HG02571 (cell line): ENCODE data around the gene TNF.
A peak's percentile ranks its signal among the peaks of the same experiment; 100 is the strongest.
"Not testable (repeated sequence)": the region's sequence is repeated elsewhere in the genome, so short reads cannot be mapped to it uniquely, and the experiment has no call there.

Experiments used
- ATAC-seq: cut with Tn5 transposase; IDR thresholded peaks from one replicate; pipeline ENCODE4 v1.9.1; 2021; ENCODE audit warnings: mild to moderate bottlenecking, moderate library complexity; ENCODE audit not compliant: unreplicated experiment

The TNF gene

GRCh38 chr6:31543639-31544038 is 31.7 kb upstream of the TNF start:
- ATAC-seq, result no peak

GRCh38 chr6:31544676-31545075 is 30.7 kb upstream of the TNF start:
- ATAC-seq, result no peak

GRCh38 chr6:31545291-31545690 is 30.1 kb upstream of the TNF start:
- ATAC-seq, result no peak

- no peak for ATAC-seq
These were observed 28.9 kb upstream of the TNF start, which contains the start of gene ATP6V1G2 for GRCh38 chr6:31546339-31546957. ATP6V1G2 (minus strand) TSS chr6:31546608; CDS start chr6:31546559, 49 bp downstream.

GRCh38 chr6:31546958-31547726 is 28.2 kb upstream of the TNF start, which contains the start of gene NFKBIL1:
NFKBIL1 (plus strand) TSS chr6:31547608; CDS start chr6:31547695, 87 bp downstream.
- peak; percentile 64 for ATAC-seq

- ATAC-seq, result no peak
These were observed 27.4 kb upstream of the TNF start for GRCh38 chr6:31547727-31548543.

GRCh38 chr6:31548544-31548873 is 26.9 kb upstream of the TNF start:
- no peak for ATAC-seq

GRCh38 chr6:31551371-31551770 is 24.0 kb upstream of the TNF start:
- not testable (repeated sequence) for ATAC-seq

GRCh38 chr6:31556307-31556706 is 19.1 kb upstream of the TNF start:
- ATAC-seq, result no peak

GRCh38 chr6:31557443-31558317 is 17.7 kb upstream of the TNF start:
- no peak for ATAC-seq

GRCh38 chr6:31558318-31558625 is 17.1 kb upstream of the TNF start:
- ATAC-seq, result no peak

GRCh38 chr6:31558631-31559500 is 16.5 kb upstream of the TNF start:
- no peak for ATAC-seq

GRCh38 chr6:31559606-31559957 is 15.8 kb upstream of the TNF start:
- no peak for ATAC-seq

- ATAC-seq, result no peak
These were observed 15.2 kb upstream of the TNF start for GRCh38 chr6:31559958-31560696.

GRCh38 chr6:31560697-31561058 is 14.7 kb upstream of the TNF start:
- no peak for ATAC-seq

- no peak for ATAC-seq
These were observed 7.6 kb upstream of the TNF start for GRCh38 chr6:31567531-31568370.

GRCh38 chr6:31568537-31568961 is 6.8 kb upstream of the TNF start:
- ATAC-seq, result peak; percentile 57

- ATAC-seq, result no peak
These were observed 5.4 kb upstream of the TNF start for GRCh38 chr6:31569861-31570536.
